T-helper 17 cell (primary cell): ENCODE results near the gene ABCB10. TPM values are rescaled to one million over a fixed set of nuclear protein-coding genes. Genes with fewer than 3 reads are reported as not detected.
"Not testable (repeated sequence)": the region's sequence is repeated elsewhere in the genome, so short reads cannot be mapped to it uniquely, and the experiment has no call there.

Experiments
- ATAC-seq: fragments of 150-1000 bp; cut with Tn5 transposase; 2 replicates; pipeline ENCODE4 v1.10.0; 2021; ENCODE audit warnings: mild to moderate bottlenecking, moderate library complexity
- DNase-seq, 3 donors: peaks; one replicate each; pipeline versions ENCODE4 v3.0.0 to v3.0.0-alpha.2; 2020 to 2021
- H3K9me3 ChIP-seq: one replicate; pipeline ENCODE4 v1.7.0; 2013; ENCODE audit warnings: low read length, mild to moderate bottlenecking; ENCODE audit not compliant: control insufficient read depth, poor library complexity, severe bottlenecking
- H3K27ac Mint-ChIP-seq: one replicate; pipeline ENCODE4 v1.8.0; 2022; ENCODE audit warnings: mild to moderate bottlenecking, moderate library complexity, mixed read lengths
- H3K27me3 Mint-ChIP-seq: one replicate; pipeline ENCODE4 v1.8.0; 2022; ENCODE audit warnings: mixed read lengths
- H3K36me3 Mint-ChIP-seq: one replicate; pipeline ENCODE4 v1.8.0; 2022; ENCODE audit warnings: low read depth, mixed read lengths
- H3K4me1 Mint-ChIP-seq: one replicate; pipeline ENCODE4 v1.8.0; 2022; ENCODE audit warnings: mild to moderate bottlenecking, mixed read lengths
- H3K4me3 Mint-ChIP-seq: one replicate; pipeline ENCODE4 v1.8.0; 2022; ENCODE audit warnings: mild to moderate bottlenecking, moderate library complexity, mixed read lengths
- total RNA-seq, 4 donors: library from RNA in 2 of 4; stranded (reverse) in 2 of 4; gene quantifications; one replicate each; pipeline ENCODE4 v1.2.3 and lab custom pipeline; 2022 to 2026

Gene ABCB10
- total RNA-seq (10 to 100 TPM; 12.9 to 19.2 TPM), total RNA-seq (lab: John Stamatoyannopoulos, UW) (27.4 to 38.7 reads per million in 2 donors)

DNA sequence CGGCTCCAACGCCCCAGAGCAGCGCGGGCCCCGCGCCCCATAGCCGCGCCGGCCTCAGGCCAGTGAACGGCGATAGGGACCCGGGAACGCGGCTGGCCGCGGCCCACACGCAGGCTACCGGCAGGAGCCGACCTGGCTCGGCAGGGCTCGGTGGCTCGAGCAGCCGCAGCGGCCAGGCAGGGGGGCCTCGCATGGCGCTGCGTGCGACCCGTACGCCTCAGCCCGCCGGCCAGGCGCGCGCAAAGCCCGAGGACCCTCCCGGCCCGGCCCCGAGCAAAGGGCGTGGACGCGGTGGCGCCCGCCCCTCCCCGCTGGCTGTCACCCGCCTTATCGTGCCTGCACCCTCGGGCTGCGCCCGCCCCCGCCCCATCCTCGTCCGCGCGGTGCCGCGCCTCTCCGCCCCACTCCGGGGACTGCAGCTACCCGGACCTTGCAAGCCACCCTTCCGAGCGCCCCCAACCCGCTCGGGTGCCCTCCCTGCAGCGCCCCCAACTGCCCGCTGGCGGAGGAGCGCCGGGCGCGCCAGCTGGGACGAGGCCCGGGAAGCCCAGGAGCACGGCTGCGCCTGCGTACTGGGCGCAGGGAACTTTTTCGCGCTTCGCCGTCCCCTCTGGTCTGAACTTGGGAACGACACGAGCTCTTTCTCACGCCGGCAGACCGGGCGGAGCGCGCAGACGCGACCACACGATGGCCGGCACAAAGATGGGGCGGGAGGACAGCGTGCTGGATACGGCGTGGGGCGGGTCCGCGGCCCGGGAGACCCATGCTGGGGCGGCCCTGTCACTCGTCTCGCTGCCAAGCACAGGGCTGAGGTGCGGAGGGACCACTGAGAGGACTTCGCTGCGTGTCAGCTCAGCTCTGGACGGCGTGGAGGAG, at the start of gene ABCB10:
Gene ABCB10 (minus strand): TSS at position 248 of the 876 bp plus-strand sequence. CDS start 55 bp downstream, at position 193.
- H3K9me3 ChIP-seq = no peaks in the 10 kb centered on the region
- Mint-ChIP-seq H3K27ac (peak within 1 kb of the TSS; percentile 84), H3K27me3 (no peaks in the 10 kb centered on the region), H3K4me1 (peaks cover 33% of the 10 kb centered on the region), H3K4me3 (peak within 1 kb of the TSS; percentile 95), H3K36me3 (no peaks in the 10 kb centered on the region)
- DNase-seq (peak; percentile 61 to 77 (median 72)), ATAC-seq (peak; percentile 85)

GRCh38 chr1:229607370-229607769, 48.9 kb upstream of the ABCB10 start:
- H3K27ac Mint-ChIP-seq = peak overlapping the region; percentile 57

GRCh38 chr1:229603371-229604005, 45.0 kb upstream of the ABCB10 start:
- Mint-ChIP-seq H3K27ac (no peak overlapping the region), H3K4me3 (no peak overlapping the region), H3K27me3 (no peaks in the 10 kb centered on the region), H3K4me1 (peaks cover 22% of the 10 kb centered on the region), H3K36me3 (peaks cover 24% of the 10 kb centered on the region)
- no peak for ATAC-seq
- H3K9me3 ChIP-seq = no peaks in the 10 kb centered on the region
- DNase-seq = no peak

More at GRCh38 chr1:229607370-229607769, 48.9 kb upstream of the ABCB10 start:
- DNase-seq (no peak), ATAC-seq (no peak)
- peaks cover 27% of the 10 kb centered on the region for H3K36me3 Mint-ChIP-seq
- H3K4me1 Mint-ChIP-seq = peaks cover 15% of the 10 kb centered on the region
- H3K9me3 ChIP-seq = no peaks in the 10 kb centered on the region
- no peaks in the 10 kb centered on the region for H3K27me3 Mint-ChIP-seq
- no peak overlapping the region for H3K4me3 Mint-ChIP-seq

GRCh38 chr1:229600229-229600628, 41.7 kb upstream of the ABCB10 start:
- no peak overlapping the region for H3K27ac Mint-ChIP-seq
- peak overlapping the region; percentile 56 for H3K4me3 Mint-ChIP-seq
- H3K4me1 Mint-ChIP-seq = peaks cover 12% of the 10 kb centered on the region
- no peak for ATAC-seq
- H3K36me3 Mint-ChIP-seq = peaks cover 12% of the 10 kb centered on the region
- no peaks in the 10 kb centered on the region for H3K27me3 Mint-ChIP-seq
- no peak for DNase-seq
- H3K9me3 ChIP-seq = no peaks in the 10 kb centered on the region

DNA sequence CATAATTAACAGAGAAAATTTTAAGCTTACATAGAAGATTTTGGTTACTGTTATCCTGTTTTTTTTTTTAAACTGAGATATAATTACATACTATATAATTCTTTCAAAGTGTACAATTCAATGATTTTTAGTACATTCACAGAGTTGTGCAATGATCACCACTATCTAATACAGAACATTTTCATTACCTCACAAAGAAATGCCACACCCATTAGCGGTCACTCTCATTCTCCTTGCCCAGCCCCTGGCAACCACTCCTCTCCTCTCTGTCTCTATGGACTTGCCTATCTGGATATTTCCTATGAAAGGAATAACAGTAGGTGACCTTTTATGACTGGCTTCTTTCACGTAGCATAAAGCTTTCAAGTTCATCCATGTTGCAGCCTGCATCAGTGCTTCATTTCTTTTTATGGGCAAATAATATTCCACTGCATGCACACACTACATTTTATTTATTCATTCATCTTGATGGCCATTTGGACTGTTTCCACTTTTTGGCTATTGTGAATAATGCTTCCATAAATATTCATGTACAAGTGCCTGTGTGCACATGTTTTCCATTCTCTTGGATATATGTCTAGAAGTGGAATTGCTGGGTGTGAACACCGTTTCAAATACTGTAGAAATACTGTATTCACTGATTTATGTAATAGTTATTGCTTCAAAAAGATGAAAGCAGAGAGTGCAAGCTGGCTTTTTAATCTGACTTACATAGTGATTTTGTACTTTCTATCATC, 40.9 kb upstream of the ABCB10 start:
- no peak for ATAC-seq
- DNase-seq = no peak
- Mint-ChIP-seq H3K4me1 (peaks cover 12% of the 10 kb centered on the region), H3K4me3 (no peak overlapping the region), H3K27ac (no peak overlapping the region), H3K36me3 (peaks cover 12% of the 10 kb centered on the region), H3K27me3 (no peaks in the 10 kb centered on the region)
- H3K9me3 ChIP-seq = no peaks in the 10 kb centered on the region

GRCh38 chr1:229597877-229598276, 39.4 kb upstream of the ABCB10 start:
- no peak overlapping the region for H3K27ac Mint-ChIP-seq
- H3K4me1 Mint-ChIP-seq = peaks cover 12% of the 10 kb centered on the region
- DNase-seq = no peak

GRCh38 chr1:229596925-229597699, 38.6 kb upstream of the ABCB10 start:
- Mint-ChIP-seq H3K36me3 (peaks cover 9% of the 10 kb centered on the region), H3K4me3 (no peak overlapping the region), H3K27me3 (no peaks in the 10 kb centered on the region), H3K4me1 (peaks cover 12% of the 10 kb centered on the region), H3K27ac (no peak overlapping the region)
- DNase-seq (no peak), ATAC-seq (no peak)
- no peaks in the 10 kb centered on the region for H3K9me3 ChIP-seq

More at GRCh38 chr1:229597877-229598276, 39.4 kb upstream of the ABCB10 start:
- no peaks in the 10 kb centered on the region for H3K9me3 ChIP-seq
- H3K4me3 Mint-ChIP-seq = no peak overlapping the region
- H3K27me3 Mint-ChIP-seq = no peaks in the 10 kb centered on the region
- H3K36me3 Mint-ChIP-seq = peaks cover 14% of the 10 kb centered on the region
- ATAC-seq = no peak

DNA sequence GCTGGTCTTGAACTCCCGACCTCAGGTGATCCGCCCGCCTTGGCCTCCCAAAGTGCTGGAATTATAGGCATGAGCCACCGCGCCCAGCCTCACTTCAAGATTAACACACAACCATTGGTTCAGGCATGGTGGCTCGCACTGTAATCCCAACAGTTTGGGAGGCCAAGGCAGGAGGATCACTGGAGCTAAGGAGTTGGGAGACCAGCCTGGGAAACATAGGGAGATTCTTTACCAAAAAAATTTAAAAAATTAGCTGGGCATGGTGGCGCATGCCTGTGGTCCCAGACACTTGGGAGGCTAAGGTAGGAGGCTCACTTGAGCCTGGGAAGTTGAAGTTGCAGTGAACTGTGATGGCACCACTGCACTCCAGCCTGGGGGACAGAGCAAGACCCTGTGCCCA, 37.4 kb upstream of the ABCB10 start:
- H3K27ac Mint-ChIP-seq, H3K9me3 ChIP-seq, DNase-seq, H3K27me3 Mint-ChIP-seq, H3K4me3 Mint-ChIP-seq, H3K36me3 Mint-ChIP-seq, ATAC-seq, H3K4me1 Mint-ChIP-seq: not testable (repeated sequence)

- Mint-ChIP-seq H3K27me3 (no peaks in the 10 kb centered on the region), H3K27ac (peak overlapping the region; percentile 37), H3K36me3 (peaks cover 4% of the 10 kb centered on the region), H3K4me1 (peaks cover 3% of the 10 kb centered on the region), H3K4me3 (no peak overlapping the region)
- DNase-seq (no peak), ATAC-seq (no peak)
- no peaks in the 10 kb centered on the region for H3K9me3 ChIP-seq
Observed at GRCh38 chr1:229594227-229595008, 35.9 kb upstream of the ABCB10 start.

- no peaks in the 10 kb centered on the region for H3K27me3 Mint-ChIP-seq
- no peaks in the 10 kb centered on the region for H3K4me1 Mint-ChIP-seq
- DNase-seq (no peak), ATAC-seq (no peak)
- H3K4me3 Mint-ChIP-seq = no peak overlapping the region
- H3K36me3 Mint-ChIP-seq = peaks cover 4% of the 10 kb centered on the region
- no peaks in the 10 kb centered on the region for H3K9me3 ChIP-seq
- no peak overlapping the region for H3K27ac Mint-ChIP-seq
Observed at GRCh38 chr1:229593800-229594199, 35.3 kb upstream of the ABCB10 start.

DNA sequence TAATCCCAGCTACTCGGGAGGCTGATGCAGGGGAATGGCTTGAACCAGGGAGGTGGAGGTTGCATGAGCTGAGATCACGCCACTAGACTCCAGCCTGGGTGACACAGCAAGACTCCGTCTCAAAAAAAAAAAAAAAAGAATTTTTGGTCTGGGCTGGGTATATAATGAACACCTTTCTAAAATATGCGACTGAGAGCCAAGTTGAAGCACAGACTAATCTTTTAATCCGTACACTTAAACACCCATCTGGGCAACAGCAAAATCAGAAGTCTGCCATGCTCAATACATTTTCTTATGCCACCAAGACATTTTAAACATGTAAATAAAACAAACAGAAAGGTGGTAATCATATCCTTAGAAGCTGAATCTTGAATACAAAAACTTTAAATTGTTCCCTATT, 31.6 kb upstream of the ABCB10 start:
- Mint-ChIP-seq H3K4me1 (peaks cover 5% of the 10 kb centered on the region), H3K36me3 (peaks cover 4% of the 10 kb centered on the region), H3K27ac (no peak overlapping the region), H3K27me3 (no peaks in the 10 kb centered on the region), H3K4me3 (no peak overlapping the region)
- no peaks in the 10 kb centered on the region for H3K9me3 ChIP-seq
- ATAC-seq = no peak
- DNase-seq = no peak

DNA sequence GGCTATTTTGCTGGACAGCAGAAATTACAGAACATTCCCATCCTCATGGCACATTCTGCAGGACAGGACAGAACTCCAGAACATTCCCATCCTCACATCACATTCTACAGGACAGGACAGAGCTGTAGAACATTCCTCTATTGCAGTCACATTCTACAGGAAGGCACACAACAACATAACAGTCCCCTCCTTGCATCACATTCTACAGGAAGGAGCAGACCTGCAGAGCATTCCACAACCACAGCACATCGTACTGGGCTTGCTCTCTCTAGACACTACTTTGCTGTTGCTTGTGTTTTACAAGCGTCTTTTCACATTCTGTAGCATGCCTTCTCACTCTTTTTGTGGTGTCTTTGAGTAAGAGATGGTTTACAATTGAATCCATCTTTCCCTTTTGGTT, 26.8 kb upstream of the ABCB10 start:
- Mint-ChIP-seq H3K27ac (no peak overlapping the region), H3K36me3 (no peaks in the 10 kb centered on the region), H3K4me3 (no peak overlapping the region), H3K4me1 (peaks cover 5% of the 10 kb centered on the region), H3K27me3 (no peaks in the 10 kb centered on the region)
- ATAC-seq (no peak), DNase-seq (no peak)
- H3K9me3 ChIP-seq = no peaks in the 10 kb centered on the region
